ENCODE measurements around the gene ZNF705A.
"Not testable (repeated sequence)": the region's sequence is repeated elsewhere in the genome, so short reads cannot be mapped to it uniquely, and the experiment has no call there.

Gene ZNF705A

GRCh38 chr12:8179989-8180585, 23.3 kb downstream of the ZNF705A start:
- H3K27ac ChIP-seq (ENCODE audit: low read depth, low read length), result not testable (repeated sequence)

DNA sequence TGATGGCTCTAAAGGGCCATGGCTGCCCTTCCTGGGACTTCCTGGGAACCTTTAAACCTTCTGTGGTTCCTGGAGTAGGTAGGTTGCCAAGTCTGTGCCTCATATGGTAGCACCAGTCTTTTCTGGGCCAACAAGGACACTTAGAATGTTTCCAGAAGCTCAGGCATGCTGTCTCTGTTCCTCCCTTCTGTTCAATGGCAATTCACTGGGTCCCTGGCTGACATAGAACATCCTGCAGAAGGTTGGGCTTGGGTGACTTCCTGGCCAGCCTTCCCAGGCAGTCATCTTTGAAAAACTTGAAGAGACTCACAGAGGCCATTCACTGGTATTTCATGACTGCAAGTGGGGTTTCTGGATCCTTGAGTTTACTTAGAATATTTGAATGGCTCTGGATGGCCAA, 24.5 kb downstream of the ZNF705A start:
- not testable (repeated sequence) for H4K20me1 ChIP-seq (ENCODE audit: control insufficient read depth, insufficient read depth, low read depth, low read length); H3F3A ChIP-seq (ENCODE audit: control insufficient read depth, insufficient read depth); H3K36me3 ChIP-seq (ENCODE audit: control insufficient read depth, low read length); H3K4me3 ChIP-seq (ENCODE audit: low read length); H3K9me2 ChIP-seq (replicated peaks; ENCODE audit: control insufficient read depth, low read length); H3K9me3 ChIP-seq (ENCODE audit: control insufficient read depth, insufficient read depth, low read length); H3K79me2 ChIP-seq (ENCODE audit: control insufficient read depth, low read length); H3K27me3 ChIP-seq (ENCODE audit: control insufficient read depth, low read length); H3K4me1 ChIP-seq (ENCODE audit: control insufficient read depth, low read length); H3K27ac ChIP-seq (ENCODE audit: low read depth, low read length)
- H3K4me2 ChIP-seq (ENCODE audit: low read length), result peak overlapping the region; percentile 62; the same call in 1 of the 2 replicates

More at GRCh38 chr12:8179989-8180585, 23.3 kb downstream of the ZNF705A start:
- not testable (repeated sequence) for H4K20me1 ChIP-seq (ENCODE audit: control insufficient read depth, insufficient read depth, low read depth, low read length); H3K79me2 ChIP-seq (ENCODE audit: control insufficient read depth, low read length); H3K9me2 ChIP-seq (replicated peaks; ENCODE audit: control insufficient read depth, low read length); H3F3A ChIP-seq (ENCODE audit: control insufficient read depth, insufficient read depth); H3K4me1 ChIP-seq (ENCODE audit: control insufficient read depth, low read length); H3K36me3 ChIP-seq (ENCODE audit: control insufficient read depth, low read length); H3K27me3 ChIP-seq (ENCODE audit: control insufficient read depth, low read length); H3K9me3 ChIP-seq (ENCODE audit: control insufficient read depth, insufficient read depth, low read length)
- Histone ChIP-seq H3K4me3 (ENCODE audit: low read length) (peak overlapping the region; percentile 77), H3K4me2 (ENCODE audit: low read length) (peak overlapping the region; percentile 62)
- peak; percentile 64 for TF ChIP-seq CTCF (IDR thresholded peaks at IDR 0.05; ENCODE audit: low read depth, low read length, poor library complexity, severe bottlenecking)

GRCh38 chr12:8182923-8183322, 26.1 kb downstream of the ZNF705A start:
- not testable (repeated sequence) for H4K20me1 ChIP-seq (ENCODE audit: control insufficient read depth, insufficient read depth, low read depth, low read length); H3K27ac ChIP-seq (ENCODE audit: low read depth, low read length)

GRCh38 chr12:8183346-8183745, 26.5 kb downstream of the ZNF705A start:
- H3K9me2 ChIP-seq (replicated peaks; ENCODE audit: control insufficient read depth, low read length); H3K4me3 ChIP-seq (ENCODE audit: low read length); H4K20me1 ChIP-seq (ENCODE audit: control insufficient read depth, insufficient read depth, low read depth, low read length); H3K4me1 ChIP-seq (ENCODE audit: control insufficient read depth, low read length); H3K79me2 ChIP-seq (ENCODE audit: control insufficient read depth, low read length); H3K27ac ChIP-seq (ENCODE audit: low read depth, low read length); H3K4me2 ChIP-seq (ENCODE audit: low read length); H3F3A ChIP-seq (ENCODE audit: control insufficient read depth, insufficient read depth); H3K36me3 ChIP-seq (ENCODE audit: control insufficient read depth, low read length); H3K27me3 ChIP-seq (ENCODE audit: control insufficient read depth, low read length); H3K9me3 ChIP-seq (ENCODE audit: control insufficient read depth, insufficient read depth, low read length): not testable (repeated sequence)

More at GRCh38 chr12:8182923-8183322, 26.1 kb downstream of the ZNF705A start:
- H3K27me3 ChIP-seq (ENCODE audit: control insufficient read depth, low read length); H3K9me2 ChIP-seq (replicated peaks; ENCODE audit: control insufficient read depth, low read length); H3F3A ChIP-seq (ENCODE audit: control insufficient read depth, insufficient read depth); H3K4me1 ChIP-seq (ENCODE audit: control insufficient read depth, low read length); H3K79me2 ChIP-seq (ENCODE audit: control insufficient read depth, low read length); H3K9me3 ChIP-seq (ENCODE audit: control insufficient read depth, insufficient read depth, low read length); H3K4me3 ChIP-seq (ENCODE audit: low read length); H3K4me2 ChIP-seq (ENCODE audit: low read length); H3K36me3 ChIP-seq (ENCODE audit: control insufficient read depth, low read length): not testable (repeated sequence)

GRCh38 chr12:8184206-8184605, 27.4 kb downstream of the ZNF705A start:
- not testable (repeated sequence) for H3K9me2 ChIP-seq (replicated peaks; ENCODE audit: control insufficient read depth, low read length); H3K36me3 ChIP-seq (ENCODE audit: control insufficient read depth, low read length); H3K27ac ChIP-seq (ENCODE audit: low read depth, low read length); H3K9me3 ChIP-seq (ENCODE audit: control insufficient read depth, insufficient read depth, low read length); H3K79me2 ChIP-seq (ENCODE audit: control insufficient read depth, low read length); H3F3A ChIP-seq (ENCODE audit: control insufficient read depth, insufficient read depth); H3K4me1 ChIP-seq (ENCODE audit: control insufficient read depth, low read length); H3K27me3 ChIP-seq (ENCODE audit: control insufficient read depth, low read length); H3K4me2 ChIP-seq (ENCODE audit: low read length); H3K4me3 ChIP-seq (ENCODE audit: low read length); H4K20me1 ChIP-seq (ENCODE audit: control insufficient read depth, insufficient read depth, low read depth, low read length)

GRCh38 chr12:8188088-8188487, 31.3 kb downstream of the ZNF705A start:
- H3K79me2 ChIP-seq (ENCODE audit: control insufficient read depth, low read length); H4K20me1 ChIP-seq (ENCODE audit: control insufficient read depth, insufficient read depth, low read depth, low read length); H3K4me1 ChIP-seq (ENCODE audit: control insufficient read depth, low read length); H3K27me3 ChIP-seq (ENCODE audit: control insufficient read depth, low read length); H3F3A ChIP-seq (ENCODE audit: control insufficient read depth, insufficient read depth); H3K9me3 ChIP-seq (ENCODE audit: control insufficient read depth, insufficient read depth, low read length); H3K4me2 ChIP-seq (ENCODE audit: low read length); H3K9me2 ChIP-seq (replicated peaks; ENCODE audit: control insufficient read depth, low read length); H3K36me3 ChIP-seq (ENCODE audit: control insufficient read depth, low read length); H3K4me3 ChIP-seq (ENCODE audit: low read length); H3K27ac ChIP-seq (ENCODE audit: low read depth, low read length): not testable (repeated sequence)

- not testable (repeated sequence) for H3K36me3 ChIP-seq (ENCODE audit: control insufficient read depth, low read length); H3K4me2 ChIP-seq (ENCODE audit: low read length); H3K27me3 ChIP-seq (ENCODE audit: control insufficient read depth, low read length); H4K20me1 ChIP-seq (ENCODE audit: control insufficient read depth, insufficient read depth, low read depth, low read length); H3K9me2 ChIP-seq (replicated peaks; ENCODE audit: control insufficient read depth, low read length); H3K4me3 ChIP-seq (ENCODE audit: low read length); H3F3A ChIP-seq (ENCODE audit: control insufficient read depth, insufficient read depth); H3K9me3 ChIP-seq (ENCODE audit: control insufficient read depth, insufficient read depth, low read length); H3K27ac ChIP-seq (ENCODE audit: low read depth, low read length); H3K4me1 ChIP-seq (ENCODE audit: control insufficient read depth, low read length); H3K79me2 ChIP-seq (ENCODE audit: control insufficient read depth, low read length)
Measured at GRCh38 chr12:8197685-8198308, 41.0 kb downstream of the ZNF705A start.
